HG03460 (cell line): ENCODE data around the gene CA9.

ENCODE experiments used
- ATAC-seq: cut with Tn5 transposase; IDR thresholded peaks from one replicate; pipeline ENCODE4 v1.9.1; 2021; ENCODE audit not compliant: unreplicated experiment

The CA9 gene

GRCh38 chr9:35714123-35714522 lies 40.4 kb downstream of the CA9 start:
- ATAC-seq: no peak

GRCh38 chr9:35714579-35715252 lies 41.0 kb downstream of the CA9 start:
- ATAC-seq: no peak

- ATAC-seq: no peak
Measured at GRCh38 chr9:35716230-35716629, 42.5 kb downstream of the CA9 start.

GRCh38 chr9:35717132-35717870 lies 43.6 kb downstream of the CA9 start:
- no peak for ATAC-seq

GRCh38 chr9:35718721-35719511 lies 45.2 kb downstream of the CA9 start:
- ATAC-seq: no peak

GRCh38 chr9:35719546-35719945 lies 45.8 kb downstream of the CA9 start:
- no peak for ATAC-seq

GRCh38 chr9:35723426-35723825 lies 49.7 kb downstream of the CA9 start:
- ATAC-seq: no peak

GRCh38 chr9:35723908-35724307 lies 50.2 kb downstream of the CA9 start:
- ATAC-seq: no peak

- ATAC-seq: no peak
Measured at GRCh38 chr9:35725362-35725761, 51.6 kb downstream of the CA9 start.

GRCh38 chr9:35726931-35727330 lies 53.2 kb downstream of the CA9 start:
- ATAC-seq: no peak

- ATAC-seq: no peak
Measured at GRCh38 chr9:35727676-35728040, 53.9 kb downstream of the CA9 start.

- ATAC-seq: no peak
Measured at GRCh38 chr9:35728041-35728971, 54.6 kb downstream of the CA9 start.

- ATAC-seq: no peak
Measured at GRCh38 chr9:35729101-35729500, 55.4 kb downstream of the CA9 start.

GRCh38 chr9:35729700-35730485 lies 56.2 kb downstream of the CA9 start:
- ATAC-seq: no peak

- ATAC-seq: no peak
Measured at GRCh38 chr9:35730486-35730854, 56.7 kb downstream of the CA9 start.
